ENCODE data around the gene POU4F3. TPM values are rescaled to one million over a fixed set of nuclear protein-coding genes. Genes with fewer than 3 reads are reported as not detected.

POU4F3 gene
- total RNA-seq, 1 donor: not detected

DNA sequence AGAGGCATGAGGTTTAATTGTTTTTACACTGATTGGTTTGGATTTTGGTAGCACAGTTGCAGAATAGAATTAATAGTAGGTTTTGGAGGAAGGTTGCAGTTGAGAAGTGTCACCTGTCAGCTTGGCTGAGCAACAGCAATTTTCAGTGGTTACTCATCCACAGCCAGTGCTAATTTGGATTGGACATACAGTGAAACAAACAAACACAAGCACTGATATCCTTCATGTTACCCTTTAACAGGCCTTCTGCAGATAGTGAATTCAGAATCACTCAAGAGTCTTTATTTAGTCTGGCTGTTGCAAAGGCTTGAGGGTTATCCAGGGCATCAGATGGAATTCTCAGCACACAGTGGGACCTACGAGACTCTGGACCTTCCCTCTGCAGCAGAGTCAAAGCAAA is 31.8 kb upstream of the POU4F3 start:
- TF ChIP-seq, protein P1, sequence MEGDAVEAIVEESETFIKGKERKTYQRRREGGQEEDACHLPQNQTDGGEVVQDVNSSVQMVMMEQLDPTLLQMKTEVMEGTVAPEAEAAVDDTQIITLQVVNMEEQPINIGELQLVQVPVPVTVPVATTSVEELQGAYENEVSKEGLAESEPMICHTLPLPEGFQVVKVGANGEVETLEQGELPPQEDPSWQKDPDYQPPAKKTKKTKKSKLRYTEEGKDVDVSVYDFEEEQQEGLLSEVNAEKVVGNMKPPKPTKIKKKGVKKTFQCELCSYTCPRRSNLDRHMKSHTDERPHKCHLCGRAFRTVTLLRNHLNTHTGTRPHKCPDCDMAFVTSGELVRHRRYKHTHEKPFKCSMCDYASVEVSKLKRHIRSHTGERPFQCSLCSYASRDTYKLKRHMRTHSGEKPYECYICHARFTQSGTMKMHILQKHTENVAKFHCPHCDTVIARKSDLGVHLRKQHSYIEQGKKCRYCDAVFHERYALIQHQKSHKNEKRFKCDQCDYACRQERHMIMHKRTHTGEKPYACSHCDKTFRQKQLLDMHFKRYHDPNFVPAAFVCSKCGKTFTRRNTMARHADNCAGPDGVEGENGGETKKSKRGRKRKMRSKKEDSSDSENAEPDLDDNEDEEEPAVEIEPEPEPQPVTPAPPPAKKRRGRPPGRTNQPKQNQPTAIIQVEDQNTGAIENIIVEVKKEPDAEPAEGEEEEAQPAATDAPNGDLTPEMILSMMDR (IDR thresholded peaks at IDR 0.05; ENCODE audit: insufficient read depth, low read depth, low read length): no peak
- DNase-seq (ENCODE audit: low read depth): no peak
- H3K4me3 ChIP-seq (ENCODE audit: low read depth, low read length): no peak overlapping the region

DNA sequence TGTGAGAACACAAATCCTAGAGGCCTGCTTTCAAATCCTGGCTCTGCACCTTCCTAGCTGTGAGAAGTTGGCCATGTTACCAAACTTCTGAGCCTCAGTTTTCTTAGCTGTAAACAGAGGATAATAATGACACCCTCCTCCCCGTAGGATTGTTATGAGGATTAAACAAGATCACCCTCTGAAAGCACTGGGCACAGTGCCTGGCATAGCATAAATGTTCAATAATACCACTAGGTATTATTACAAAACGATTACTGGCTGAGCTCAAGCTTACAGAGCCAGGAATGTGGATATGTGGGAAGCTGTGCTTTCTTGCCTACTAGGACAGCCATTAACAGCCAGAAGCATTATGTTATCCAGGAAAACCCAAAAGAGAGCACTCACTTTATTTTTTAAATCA is 30.8 kb upstream of the POU4F3 start:
- H3K4me3 ChIP-seq (ENCODE audit: low read depth, low read length): no peak overlapping the region
- TF ChIP-seq, protein P1 (IDR thresholded peaks at IDR 0.05; ENCODE audit: insufficient read depth, low read depth, low read length): no peak
- no peak for DNase-seq (ENCODE audit: low read depth)

DNA sequence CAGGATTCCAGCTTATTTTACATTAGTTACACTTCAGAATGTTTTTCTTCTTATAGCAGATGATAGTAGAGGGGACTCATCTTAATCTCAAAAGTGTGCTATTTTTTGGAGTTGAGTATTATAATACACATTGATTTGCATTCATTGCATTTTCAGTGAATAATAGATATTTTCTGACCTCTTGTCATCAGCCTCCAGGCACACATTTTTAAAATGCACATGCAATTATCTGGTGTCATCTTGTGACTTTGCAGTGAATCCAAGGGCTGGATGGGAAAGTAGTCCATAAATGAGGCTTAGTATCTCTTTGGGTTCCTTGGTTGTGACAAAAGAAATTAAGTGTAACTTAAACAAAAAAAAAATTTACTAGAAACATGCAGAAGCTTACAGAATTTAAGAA is 28.1 kb upstream of the POU4F3 start:
- TF ChIP-seq, protein P1 (IDR thresholded peaks at IDR 0.05; ENCODE audit: insufficient read depth, low read depth, low read length): no peak
- H3K4me3 ChIP-seq (ENCODE audit: low read depth, low read length): no peak overlapping the region
- DNase-seq (ENCODE audit: low read depth): no peak

DNA sequence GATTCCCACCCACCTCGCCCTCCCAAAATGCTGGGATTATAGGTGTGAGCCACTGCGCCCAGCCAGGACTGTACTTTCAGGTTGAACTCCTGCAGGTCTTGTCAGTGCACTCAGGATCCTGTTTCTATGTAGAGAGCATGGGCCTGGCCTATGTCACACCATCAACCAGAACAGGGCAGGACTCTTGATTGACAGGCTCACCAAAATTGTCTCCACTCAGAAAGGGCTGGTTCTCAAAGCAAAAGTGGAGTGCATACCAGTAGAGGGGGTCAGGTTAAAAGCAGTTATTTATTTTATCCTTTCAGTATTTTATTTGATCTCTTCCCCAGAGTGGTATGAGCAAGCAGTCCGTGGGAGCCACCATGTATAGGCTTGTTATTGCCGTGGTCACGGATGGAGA is 27.4 kb upstream of the POU4F3 start:
- no peak overlapping the region for H3K4me3 ChIP-seq (ENCODE audit: low read depth, low read length)
- no peak for DNase-seq (ENCODE audit: low read depth)
- TF ChIP-seq, protein P1 (IDR thresholded peaks at IDR 0.05; ENCODE audit: insufficient read depth, low read depth, low read length): no peak

GRCh38 chr5:146313027-146313426 is 25.6 kb upstream of the POU4F3 start:
- H3K4me3 ChIP-seq (ENCODE audit: low read depth, low read length): no peak overlapping the region
- DNase-seq (ENCODE audit: low read depth): no peak
- TF ChIP-seq, protein P1 (IDR thresholded peaks at IDR 0.05; ENCODE audit: insufficient read depth, low read depth, low read length): no peak

GRCh38 chr5:146321571-146321970 is 17.1 kb upstream of the POU4F3 start:
- H3K4me3 ChIP-seq (ENCODE audit: low read depth, low read length): no peak overlapping the region
- no peak for DNase-seq (ENCODE audit: low read depth)
- TF ChIP-seq, protein P1 (IDR thresholded peaks at IDR 0.05; ENCODE audit: insufficient read depth, low read depth, low read length): no peak

GRCh38 chr5:146327257-146327870 is 11.3 kb upstream of the POU4F3 start:
- TF ChIP-seq, protein P1 (IDR thresholded peaks at IDR 0.05; ENCODE audit: insufficient read depth, low read depth, low read length): no peak
- no peak for DNase-seq (ENCODE audit: low read depth)
- no peak overlapping the region for H3K4me3 ChIP-seq (ENCODE audit: low read depth, low read length)
